Brain microvascular endothelial cell (primary cell): ENCODE data around the gene ZNF592.

Experiments used
- DNase-seq: peaks from one replicate; pipeline ENCODE4 v3.0.0-alpha.2; 2020
- H3K27ac ChIP-seq: fragments of 250-450 bp; sonication (Bioruptor Pico); 2 replicates; pipeline ENCODE4 v1.5.1; 2020; ENCODE audit warnings: mild to moderate bottlenecking, moderate library complexity
- H3K27me3 ChIP-seq: fragments of 250-450 bp; sonication (Bioruptor Pico); replicated peaks from 2 replicates; pipeline ENCODE4 v1.5.1; 2020; ENCODE audit warnings: mild to moderate bottlenecking
- H3K36me3 ChIP-seq: fragments of 250-450 bp; sonication (Bioruptor Pico); replicated peaks from 2 replicates; pipeline ENCODE4 v1.5.1; 2020; ENCODE audit warnings: mild to moderate bottlenecking
- H3K4me3 ChIP-seq: 2 replicates; pipeline ENCODE4 v1.5.1; 2011; ENCODE audit warnings: low read depth, mild to moderate bottlenecking, control low read depth, low read length, moderate library complexity
- CTCF ChIP-seq: IDR thresholded peaks from 2 replicates; pipeline ENCODE4 v1.5.1; 2011; ENCODE audit warnings: low read depth, mild to moderate bottlenecking, moderate library complexity, low read length, control low read depth, inconsistent platforms; ENCODE audit errors: missing control alignments
- in situ Hi-C: cut with HindIII; loops from 2 replicates; pipeline ENCODE4 v1.10.0; 2017; ENCODE audit warnings: low sequenced_read_pairs, low pct_ligation_motif_present

ZNF592 gene

GRCh38 chr15:84823282-84823878, 75.0 kb downstream of the ZNF592 start:
- H3K36me3 ChIP-seq = peaks cover 2% of the 10 kb centered on the region
- peak; percentile 8 for TF ChIP-seq CTCF
- no peaks in the 10 kb centered on the region for H3K27me3 ChIP-seq
- H3K4me3 ChIP-seq = no peak overlapping the region
- no peak for DNase-seq
- in situ Hi-C loops = no loop called here
- no peak overlapping the region for H3K27ac ChIP-seq

- peaks cover 2% of the 10 kb centered on the region for H3K36me3 ChIP-seq
- in situ Hi-C loops = no loop called here
- H3K27me3 ChIP-seq = no peaks in the 10 kb centered on the region
- TF ChIP-seq CTCF = no peak
- no peak overlapping the region for H3K4me3 ChIP-seq
- no peak for DNase-seq
- H3K27ac ChIP-seq = no peak overlapping the region
These were observed 76.0 kb downstream of the ZNF592 start for GRCh38 chr15:84824260-84825007.

GRCh38 chr15:84826369-84826823, 78.0 kb downstream of the ZNF592 start:
- Histone ChIP-seq H3K36me3 (peaks cover 2% of the 10 kb centered on the region), H3K4me3 (no peak overlapping the region), H3K27me3 (no peaks in the 10 kb centered on the region), H3K27ac (no peak overlapping the region)
- no peak for DNase-seq
- in situ Hi-C loops = no loop called here
- TF ChIP-seq CTCF = peak; percentile 53

GRCh38 chr15:84827246-84827645, 78.9 kb downstream of the ZNF592 start:
- DNase-seq = no peak
- H3K27ac ChIP-seq = no peak overlapping the region
- no peaks in the 10 kb centered on the region for H3K27me3 ChIP-seq
- no peak for TF ChIP-seq CTCF
- H3K4me3 ChIP-seq = no peak overlapping the region
- H3K36me3 ChIP-seq = peaks cover 2% of the 10 kb centered on the region
- in situ Hi-C loops = no loop called here

- Histone ChIP-seq H3K4me3 (no peak overlapping the region), H3K36me3 (peaks cover 2% of the 10 kb centered on the region), H3K27me3 (no peaks in the 10 kb centered on the region), H3K27ac (no peak overlapping the region)
- no peak for DNase-seq
- in situ Hi-C loops = no loop called here
- TF ChIP-seq CTCF = no peak
These were observed 79.9 kb downstream of the ZNF592 start for GRCh38 chr15:84828086-84828908.
